ENCODE results near the gene ASPSCR1.
"Not testable (repeated sequence)": the region's sequence is repeated elsewhere in the genome, so short reads cannot be mapped to it uniquely, and the experiment has no call there.

The ASPSCR1 gene

GRCh38 chr17:81942167-81942553 lies 35.3 kb upstream of the ASPSCR1 start:
- no peak for DNase-seq

GRCh38 chr17:81944858-81945257 lies 32.6 kb upstream of the ASPSCR1 start:
- DNase-seq: no peak

DNA sequence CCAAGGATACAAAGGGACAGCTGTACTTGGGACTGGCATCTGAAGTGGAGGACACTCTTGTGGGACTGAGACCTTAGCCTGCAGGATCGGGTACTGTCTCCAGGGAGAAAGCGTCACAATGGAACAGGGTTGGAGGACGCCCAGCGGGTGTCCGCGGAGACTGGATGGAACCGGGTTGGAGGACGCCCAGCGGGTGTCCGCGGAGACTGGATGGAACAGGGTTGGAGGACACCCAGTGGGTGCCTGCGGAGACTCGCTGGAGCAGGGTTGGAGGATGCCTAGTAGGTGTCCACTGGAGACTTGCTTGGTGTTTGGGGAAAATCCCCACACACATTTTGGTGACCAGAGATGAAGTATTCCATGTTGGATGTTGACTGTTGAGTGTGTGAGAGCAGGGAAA lies 30.2 kb upstream of the ASPSCR1 start, which contains the start of gene MYADML2:
MYADML2 (minus strand) TSS at position 45 of the 400 bp plus-strand sequence. CDS start 5,492 bp downstream, outside the sequence.
- no peak for DNase-seq

- no peak for DNase-seq
These were observed 28.6 kb upstream of the ASPSCR1 start for GRCh38 chr17:81948635-81949378.

DNA sequence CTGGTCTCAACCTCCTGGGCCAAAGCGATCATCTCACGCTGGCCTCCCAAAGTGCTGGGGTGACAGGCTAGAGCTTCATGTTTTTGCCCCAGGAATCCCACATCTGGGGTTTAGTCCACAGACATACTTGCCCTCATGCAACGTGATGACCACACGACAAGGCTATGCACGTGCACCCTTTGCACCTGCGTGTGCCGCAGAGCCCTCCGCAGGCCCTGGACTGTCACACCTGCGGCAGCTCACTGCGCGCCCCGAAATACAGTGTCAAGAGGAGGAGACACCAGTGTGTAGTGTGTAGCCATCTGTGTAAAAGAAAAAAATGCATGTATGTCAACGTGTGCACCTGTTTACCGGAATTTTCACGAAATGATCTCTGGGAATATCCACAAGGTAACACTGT lies 26.9 kb upstream of the ASPSCR1 start:
- DNase-seq: no peak

- no peak for DNase-seq
These were observed 25.4 kb upstream of the ASPSCR1 start for GRCh38 chr17:81951785-81952684.

DNA sequence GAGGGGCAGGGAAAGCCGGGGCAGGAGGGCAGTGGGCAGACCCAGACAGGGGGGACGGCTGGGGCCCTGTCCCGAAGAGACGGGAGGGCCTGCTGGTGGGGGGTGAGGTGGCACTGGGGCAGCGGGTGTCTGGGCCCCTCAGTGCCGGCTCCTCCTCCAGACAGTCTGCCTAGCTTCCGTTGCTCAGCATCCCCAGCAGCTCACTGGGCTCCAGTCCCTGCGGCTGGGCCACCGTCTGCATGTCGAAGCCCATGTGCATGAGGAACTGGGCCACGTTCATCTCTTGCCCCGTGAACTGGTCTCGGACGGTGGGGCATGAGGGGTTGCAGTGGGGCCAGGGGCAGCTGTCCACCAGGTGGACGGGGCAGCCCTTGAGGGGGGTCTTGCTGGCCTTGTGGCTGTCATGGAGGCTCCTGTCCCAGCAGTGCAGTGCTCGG lies 24.6 kb upstream of the ASPSCR1 start:
- DNase-seq: no peak

GRCh38 chr17:81953443-81953842 lies 24.0 kb upstream of the ASPSCR1 start:
- DNase-seq: not testable (repeated sequence)

DNA sequence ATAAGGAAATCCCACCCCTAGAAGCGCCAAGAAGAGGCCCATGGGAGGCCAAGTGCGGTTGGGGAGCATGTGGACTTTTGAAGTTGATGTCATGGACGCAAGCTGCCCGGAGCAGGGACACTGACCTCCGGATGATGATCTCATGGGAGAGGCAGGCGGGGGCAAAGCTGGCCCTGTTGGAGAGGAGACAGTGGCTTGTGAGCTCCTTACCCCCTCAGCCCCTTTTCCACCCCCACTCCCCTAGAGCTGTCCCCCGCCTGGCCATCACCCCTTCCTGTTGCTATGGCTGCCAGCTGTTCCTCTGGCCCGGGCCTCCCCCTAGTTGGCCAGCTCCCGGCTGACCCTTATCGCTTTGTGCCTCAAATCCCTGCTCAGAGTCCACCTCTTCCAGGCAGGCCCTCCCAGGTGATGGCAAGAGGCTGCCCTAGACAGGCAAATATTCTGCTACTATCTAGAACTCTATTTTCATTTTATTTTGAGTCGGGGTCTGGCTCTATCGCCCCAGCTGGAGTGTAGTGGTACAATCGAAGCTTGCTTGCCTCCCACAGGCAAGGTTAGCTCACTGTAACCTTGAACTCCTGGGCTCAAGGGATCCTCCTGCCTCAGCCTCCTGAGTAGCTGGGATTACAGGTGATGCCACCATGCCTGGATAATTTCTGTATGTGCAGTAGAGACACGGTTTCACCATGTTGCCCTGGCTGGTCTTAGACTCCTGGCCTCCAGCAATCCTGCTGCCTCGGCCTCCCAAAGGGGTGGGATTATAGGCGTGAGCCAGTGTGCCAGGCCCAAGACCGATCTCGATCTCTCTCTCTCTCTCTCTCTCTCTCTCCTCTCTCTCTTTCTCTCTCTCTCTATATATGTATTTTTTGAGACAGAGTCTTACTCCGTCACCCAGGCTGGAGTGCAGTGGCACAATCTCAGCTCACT lies 23.0 kb upstream of the ASPSCR1 start:
- DNase-seq: no peak

DNA sequence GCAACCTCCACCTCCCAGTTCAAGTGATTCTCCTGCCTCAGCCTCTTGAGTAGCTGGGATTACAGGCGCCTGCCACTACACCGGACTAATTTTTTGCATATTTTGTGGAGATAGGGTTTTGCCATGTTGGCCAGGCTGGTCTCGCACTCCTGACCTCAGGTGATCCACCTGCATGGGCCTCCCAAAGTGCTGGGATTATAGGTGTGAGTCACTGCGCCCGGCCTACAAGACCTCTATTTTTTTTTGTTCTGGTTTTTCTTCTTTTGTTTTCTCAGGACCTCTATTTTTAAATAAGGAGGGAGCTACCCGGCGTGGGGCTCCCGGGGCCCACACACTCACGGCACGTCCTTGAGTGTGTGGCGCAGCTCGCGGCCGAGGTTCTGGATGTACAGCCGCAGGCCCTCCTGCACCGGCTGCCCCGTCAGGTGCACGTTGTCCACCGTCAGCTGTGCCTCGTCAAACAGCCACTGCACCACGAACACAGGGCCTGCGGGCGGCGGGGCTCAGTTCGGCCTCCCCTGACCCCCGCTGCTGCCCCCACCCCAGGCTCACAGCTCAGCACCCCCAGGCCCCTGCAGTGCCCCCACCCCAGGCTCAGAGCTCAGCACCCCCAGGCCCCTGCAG lies 22.3 kb upstream of the ASPSCR1 start:
- DNase-seq: no peak

GRCh38 chr17:81955756-81956544 lies 21.5 kb upstream of the ASPSCR1 start:
- no peak for DNase-seq

GRCh38 chr17:81956607-81957589 lies 20.5 kb upstream of the ASPSCR1 start:
- no peak for DNase-seq

DNA sequence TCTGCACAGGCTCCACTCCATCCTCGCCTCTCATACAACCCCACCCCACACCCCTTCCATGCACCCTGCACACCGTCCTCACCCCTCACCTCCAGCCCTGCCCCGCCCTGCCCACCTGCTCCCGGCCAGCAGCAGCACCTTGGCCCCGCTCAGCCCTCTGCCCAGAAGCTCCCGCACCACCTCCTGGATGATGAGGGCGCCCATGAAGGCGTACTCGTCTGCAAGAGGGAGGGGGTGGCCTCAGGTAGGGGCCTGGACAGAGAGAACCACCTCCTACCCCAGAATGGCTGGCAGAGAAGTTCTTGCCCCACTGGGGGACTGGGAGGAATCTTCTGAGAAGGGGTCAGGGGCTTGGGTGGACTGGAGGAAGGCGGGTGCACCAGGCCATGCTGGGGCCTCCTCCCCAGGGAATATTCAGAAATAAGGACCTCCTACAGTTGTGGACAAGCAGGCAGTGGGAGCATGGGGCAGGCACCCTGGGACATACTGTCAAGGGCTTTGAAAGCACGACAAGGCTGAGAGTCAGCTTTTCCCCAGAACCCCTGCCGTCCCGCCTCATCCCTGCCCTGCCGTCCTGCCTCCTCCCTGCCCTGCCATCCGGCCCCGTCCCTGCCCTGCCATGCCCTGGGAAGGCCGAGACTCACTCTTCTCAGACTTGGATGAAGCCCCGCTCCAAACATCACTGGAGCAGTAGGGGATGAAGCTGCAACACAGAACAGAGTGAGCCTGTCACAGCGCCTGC lies 19.6 kb upstream of the ASPSCR1 start:
- DNase-seq: no peak

DNA sequence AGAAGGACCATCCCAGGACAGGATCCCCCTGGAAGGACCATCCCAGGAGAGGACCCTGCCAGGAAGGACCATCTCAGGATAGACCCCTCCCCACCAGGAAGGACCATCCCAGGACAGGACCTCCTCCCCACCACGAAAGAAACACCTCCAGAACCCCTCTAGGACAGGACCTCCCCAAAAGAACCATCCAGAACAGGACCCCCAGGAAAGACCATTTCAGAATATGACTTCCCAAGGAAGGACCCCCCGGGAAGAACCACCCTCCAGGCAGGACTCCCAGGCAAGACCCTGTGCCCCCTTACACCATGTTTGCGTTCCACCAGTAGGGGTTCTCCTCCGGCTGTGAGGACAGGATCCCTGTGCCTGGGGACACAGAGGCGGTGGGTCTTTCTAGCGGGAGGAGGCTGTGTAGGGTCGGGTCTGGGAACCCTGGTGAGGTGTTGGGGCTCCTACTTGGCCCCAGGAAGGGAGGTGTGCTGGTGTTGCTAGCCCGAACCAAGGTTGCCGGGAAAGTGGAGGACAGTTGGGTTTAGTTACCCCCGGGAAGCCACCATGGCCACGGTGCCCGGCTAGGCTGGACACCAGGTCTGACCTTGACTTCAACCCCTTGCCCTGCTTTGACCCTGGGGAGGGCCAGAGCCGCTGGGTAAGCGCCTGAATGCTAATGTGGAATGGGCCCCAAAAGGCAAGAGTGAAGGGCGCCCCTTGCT lies 18.6 kb upstream of the ASPSCR1 start:
- no peak for DNase-seq

DNA sequence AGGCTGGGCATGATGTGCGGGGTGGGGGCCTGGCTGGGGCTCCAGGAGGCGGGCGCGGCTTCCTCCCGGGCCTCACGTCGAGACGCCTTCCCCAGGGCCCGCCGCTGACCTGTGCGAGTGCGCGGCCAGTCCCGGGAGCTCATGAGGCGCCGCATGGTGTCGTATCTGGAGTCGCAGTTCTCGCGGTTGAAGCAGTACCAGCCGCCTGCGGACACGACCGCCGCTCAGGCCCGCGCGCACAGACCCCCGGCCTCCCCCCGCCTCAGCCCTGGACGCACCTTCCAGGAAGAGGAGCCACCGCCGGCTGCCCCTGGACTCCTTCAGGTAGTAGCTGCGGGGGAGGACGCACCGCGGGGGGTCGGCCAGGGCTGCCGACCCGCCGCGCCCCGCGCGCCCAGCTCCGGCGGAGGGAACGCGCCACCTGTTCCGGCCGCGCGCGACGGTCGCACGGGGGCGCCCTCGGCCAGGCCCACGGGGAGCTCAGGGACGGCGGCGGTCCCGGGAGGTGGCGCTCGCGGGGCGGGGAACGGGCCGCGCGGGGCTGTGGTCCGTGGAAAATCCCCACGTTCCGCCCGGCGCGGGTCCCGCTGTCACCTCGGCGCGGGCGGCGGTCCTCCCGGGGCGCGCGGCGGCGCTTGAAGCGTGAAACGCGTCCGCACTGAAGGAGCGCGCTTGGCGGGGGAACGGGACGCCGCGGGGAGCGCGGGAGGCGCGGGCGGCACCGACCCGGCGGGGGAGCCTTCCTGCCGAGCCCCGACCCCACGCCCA lies 17.9 kb upstream of the ASPSCR1 start:
- DNase-seq: no peak

DNA sequence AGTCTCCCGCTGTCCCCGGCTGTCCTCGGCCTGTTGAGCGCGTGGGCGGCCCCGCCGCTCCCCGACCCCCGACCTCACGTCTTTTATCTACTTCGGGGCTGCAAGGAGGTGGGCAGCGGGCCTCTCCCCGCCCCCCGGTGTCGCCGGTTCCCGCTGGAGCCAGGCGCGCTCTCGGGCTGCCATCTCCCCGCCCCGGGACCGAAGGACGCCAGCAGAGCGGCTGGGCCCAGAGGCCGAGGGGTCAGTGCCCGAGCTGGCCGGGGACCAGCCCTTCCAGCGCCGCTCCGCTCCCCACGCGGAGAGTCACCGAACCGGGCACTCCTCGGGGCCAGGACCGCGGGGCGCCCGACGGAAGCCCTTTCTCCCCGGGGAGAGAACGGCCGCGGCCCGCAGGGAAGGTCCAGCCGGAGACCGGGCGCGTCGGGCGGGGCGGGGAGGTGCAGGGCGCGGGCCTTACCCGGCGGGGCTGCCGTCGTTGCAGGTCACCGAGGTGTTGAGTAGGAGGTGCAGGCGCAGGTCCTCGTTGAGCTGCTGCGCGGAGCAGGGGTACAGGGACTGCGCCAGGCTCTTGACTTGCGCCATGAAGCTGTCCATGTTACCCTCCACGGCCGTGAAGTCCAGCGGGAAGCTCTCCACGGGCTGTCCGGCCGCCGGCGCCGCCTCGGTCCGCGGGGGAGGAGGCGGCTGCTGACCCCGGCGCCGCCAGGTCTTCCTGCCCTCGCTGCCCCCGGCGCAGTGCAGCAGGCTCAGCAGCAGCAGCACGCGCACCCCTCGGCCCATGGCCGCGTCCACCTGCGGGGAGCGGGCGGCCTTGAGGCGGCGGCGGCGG lies 17.1 kb upstream of the ASPSCR1 start:
- DNase-seq: no peak

DNA sequence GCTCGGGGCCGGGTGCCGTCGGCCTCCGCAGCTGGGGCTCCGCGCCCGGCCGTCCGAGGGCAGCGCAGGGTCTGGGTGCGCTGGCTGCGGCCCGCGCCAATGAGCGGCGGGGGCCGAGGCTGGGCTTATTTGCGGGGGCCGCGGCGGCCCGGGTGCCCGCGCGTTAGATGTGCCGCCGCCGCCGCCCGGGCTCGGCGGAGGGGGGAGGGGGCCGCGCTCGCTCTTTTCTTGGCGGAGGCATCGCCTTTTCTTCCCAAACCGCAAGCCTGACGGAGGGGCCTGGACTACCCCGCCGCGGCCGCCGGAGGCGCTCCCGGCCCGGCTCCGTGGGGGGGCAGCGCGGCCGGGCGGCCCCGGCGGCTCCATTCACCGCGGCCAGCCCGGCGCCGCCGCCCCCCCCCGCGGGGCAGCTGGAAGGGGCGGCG lies 16.3 kb upstream of the ASPSCR1 start, which contains the start of gene NOTUM:
NOTUM (minus strand) TSS at position 101 of the 425 bp plus-strand sequence. CDS start 278 bp downstream, outside the sequence.
- no peak for DNase-seq
